HCT116 (cell line): ENCODE data around the gene PTPN1. TPM values are rescaled to one million over a fixed set of nuclear protein-coding genes. Genes with fewer than 3 reads are reported as not detected.
A peak's percentile ranks its signal among the peaks of the same experiment; 100 is the strongest.

Source experiments
- ATAC-seq: fragments of 200-7000 bp; cut with Tn5 transposase; 2 replicates; pipeline ENCODE4 v1.9.1; 2020; ENCODE audit warnings: mild to moderate bottlenecking, moderate library complexity
- BruUV-seq: library from RNA; stranded (reverse); fragments of 400-500 nt; replicated peaks from 2 replicates; lab custom pipeline; 2021; lab: Mats Ljungman, UMichigan
- CTCF ChIA-PET: fragments of 300-600 bp; sonication (Branson Sonifier 250); formaldehyde crosslinking; loops from one replicate; lab custom pipeline; 2021; ENCODE audit warnings: antibody characterized with exemption; lab: Charles Lee
- POLR2A ChIA-PET: fragments of 300-600, 350-600 bp; sonication (Branson Sonifier 250); formaldehyde crosslinking; loops from one replicate; lab custom pipeline; 2021; ENCODE audit warnings: antibody characterized with exemption; lab: Charles Lee
- RAD21 ChIA-PET, 2 experiments: fragments of 300-600 bp; sonication (Branson Sonifier 250); formaldehyde crosslinking; loops; one replicate each; lab custom pipeline; 2023; ENCODE audit warnings: low total read pairs in 2 of 2; ENCODE audit not compliant: uncharacterized antibody in 2 of 2, unreplicated experiment in 2 of 2, low non-redundant PET in 1 of 2; lab: Charles Lee
- DNase-seq: peaks from one replicate; pipeline ENCODE4 v3.0.0-alpha.2; 2010; ENCODE audit warnings: low read depth, low spot score
- H2AFZ ChIP-seq: fragments of 200-600 bp; shearing (Covaris generic), sonication (generic); 2 replicates; pipeline ENCODE4 v1.6.1; 2017; ENCODE audit warnings: low read depth, mixed run types, mixed read lengths, antibody characterized with exemption, low read length; ENCODE audit not compliant: poor library complexity, severe bottlenecking
- H3K27ac ChIP-seq: 2 replicates; pipeline ENCODE4 v1.5.1; 2012; ENCODE audit warnings: low read depth, low read length
- H3K27me3 ChIP-seq: fragments of 200-600 bp; sonication (generic); 2 replicates; pipeline ENCODE4 v1.6.1; 2016; ENCODE audit warnings: mixed run types, low read length, mixed read lengths; ENCODE audit not compliant: insufficient read depth
- H3K36me3 ChIP-seq, 2 experiments: fragments of 200-500 bp in 1 of 2; fragments of 200-600 bp in 1 of 2; sonication (Bioruptor generic) in 1 of 2; sonication (generic) in 1 of 2; 2 replicates each; pipeline versions ENCODE4 v1.5.1 to v1.6.1; 2014 to 2016; ENCODE audit warnings: low read length in 2 of 2, inconsistent platforms in 1 of 2, mixed read lengths in 1 of 2, mixed run types in 1 of 2; ENCODE audit not compliant: insufficient read depth in 2 of 2, control insufficient read depth in 1 of 2
- H3K4me1 ChIP-seq, 2 experiments: fragments of 200-600 bp in 1 of 2; sonication (generic) in 1 of 2; 2 replicates each; pipeline versions ENCODE4 v1.5.1 to v1.6.1; 2012 to 2017; ENCODE audit warnings: low read length in 2 of 2, inconsistent platforms in 1 of 2, mild to moderate bottlenecking in 1 of 2, mixed read lengths in 1 of 2, mixed run types in 1 of 2, moderate library complexity in 1 of 2; ENCODE audit not compliant: insufficient read depth in 2 of 2, control insufficient read depth in 1 of 2
- H3K4me2 ChIP-seq: fragments of 200-600 bp; sonication (generic); 2 replicates; pipeline ENCODE4 v1.6.1; 2017; ENCODE audit warnings: mixed run types, low read length, mixed read lengths
- H3K4me3 ChIP-seq, 2 experiments: fragments of 200-600 bp in 1 of 2; sonication (generic) in 1 of 2; replicated peaks in 1 of 2; 2 replicates each; pipeline ENCODE4 v1.5.1; 2011 to 2016; ENCODE audit warnings: low read length in 2 of 2, control low read depth in 1 of 2, low read depth in 1 of 2, mild to moderate bottlenecking in 1 of 2, mixed read lengths in 1 of 2, mixed run types in 1 of 2
- H3K79me2 ChIP-seq: fragments of 200-600 bp; sonication (generic); 2 replicates; pipeline ENCODE4 v1.6.1; 2017; ENCODE audit warnings: mild to moderate bottlenecking, mixed run types, low read length, moderate library complexity, mixed read lengths; ENCODE audit not compliant: insufficient read depth
- H3K9ac ChIP-seq: fragments of 200-600 bp; sonication (generic); 2 replicates; pipeline ENCODE4 v1.6.1; 2016; ENCODE audit warnings: low read length, mixed read lengths
- H3K9me2 ChIP-seq: fragments of 200-600 bp; sonication (generic), shearing (Covaris generic); 2 replicates; pipeline ENCODE4 v1.6.1; 2017; ENCODE audit warnings: mixed run types, mild to moderate bottlenecking, moderate library complexity; ENCODE audit not compliant: insufficient read depth
- H3K9me3 ChIP-seq, 2 experiments: fragments of 200-500 bp in 1 of 2; fragments of 200-600 bp in 1 of 2; sonication (Bioruptor generic) in 1 of 2; sonication (generic) in 1 of 2; 2 replicates each; pipeline ENCODE4 v1.6.1; 2014 to 2017; ENCODE audit warnings: low read length in 2 of 2, mixed read lengths in 2 of 2, inconsistent platforms in 1 of 2, low read depth in 1 of 2, mild to moderate bottlenecking in 1 of 2, mixed run types in 1 of 2, moderate library complexity in 1 of 2; ENCODE audit not compliant: control insufficient read depth in 1 of 2, insufficient read depth in 1 of 2
- H4K20me1 ChIP-seq: fragments of 200-600 bp; sonication (generic), shearing (Covaris generic); 2 replicates; pipeline ENCODE4 v1.6.1; 2017; ENCODE audit warnings: mixed run types, mild to moderate bottlenecking, moderate library complexity; ENCODE audit not compliant: insufficient read depth
- CTCF ChIP-seq, 3 experiments: fragments of 200-600 bp in 1 of 3; sonication (generic) in 1 of 3; IDR thresholded peaks in 2 of 3; conservative IDR thresholded peaks in 1 of 3; 2 replicates each; pipeline ENCODE4 v1.5.1; 2012 to 2017; ENCODE audit warnings: low read depth in 2 of 3, low read length in 2 of 3, antibody characterized with exemption in 1 of 3, borderline replicate concordance in 1 of 3, control low read depth in 1 of 3, mild to moderate bottlenecking in 1 of 3, mixed read lengths in 1 of 3, mixed run types in 1 of 3, moderate library complexity in 1 of 3; ENCODE audit not compliant: insufficient read depth in 1 of 3
- POLR2A ChIP-seq: IDR thresholded peaks from 2 replicates; pipeline ENCODE4 v1.7.0; 2011; ENCODE audit warnings: borderline replicate concordance; ENCODE audit not compliant: insufficient read depth, insufficient read length; ENCODE audit errors: extremely low read depth
- RAD21 ChIP-seq: IDR thresholded peaks from 2 replicates; pipeline ENCODE4 v1.6.1; 2012; ENCODE audit warnings: low read depth, mild to moderate bottlenecking
- ZNF274 ChIP-seq: fragments of 200-500 bp; sonication (Bioruptor generic); IDR thresholded peaks from 2 replicates; pipeline ENCODE4 v1.6.1; 2014; ENCODE audit warnings: mild to moderate bottlenecking, low read depth, low read length, inconsistent platforms
- intact Hi-C: fragments of 100-400 bp; cut with micrococcal nuclease; formaldehyde crosslinking; loops from 2 replicates; pipeline ENCODE4 v1.10.0; 2022
- total RNA-seq: library from RNA; stranded (reverse); gene quantifications from one replicate; pipeline ENCODE4 v1.2.1, GENCODE V29; 2021; ENCODE audit not compliant: unreplicated experiment

Gene PTPN1
- total RNA-seq, 1 experiment from 2014 or later = 47.5 TPM

GRCh38 chr20:50575865-50576720 is 65.9 kb downstream of the PTPN1 start:
- ChIA-PET CTCF (interaction anchor here (0.6 to 2.5 kb wide), 16 partner anchors 9 to 390 kb away, joined by 3 to 9 read pairs (median 4); partner anchors contain the start of gene PTPN1), RAD21 (interaction anchor here (0.8 to 1.3 kb wide), 2 partner anchors 97 to 111 kb away, joined by 3 read pairs; no protein-coding TSS in a partner anchor), POLR2A (no interaction called here)
- ATAC-seq (peak; percentile 92), DNase-seq (peak; percentile 22)
- H3K9ac ChIP-seq = no peak overlapping the region
- H3K9me2 ChIP-seq = no peaks in the 10 kb centered on the region
- H4K20me1 ChIP-seq = no peaks in the 10 kb centered on the region
- H3K4me3 ChIP-seq = no peak overlapping the region
- H3K9me3 ChIP-seq = no peaks in the 10 kb centered on the region
- TF ChIP-seq RAD21 = peak; percentile 85
- TF ChIP-seq POLR2A = no peak
- no peak for TF ChIP-seq ZNF274
- peak; percentile 69 to 82 (median 78) for TF ChIP-seq CTCF (IDR thresholded peaks at IDR 0.05 in 2 of 3, conservative IDR thresholded peaks at IDR 0.05 in 1 of 3; ENCODE audit: borderline replicate concordance in 1 of 3, insufficient read depth in 1 of 3, low read depth in 2 of 3, low read length in 2 of 3)
- H2AFZ ChIP-seq = no peak overlapping the region
- H3K79me2 ChIP-seq = peaks cover 35% of the 10 kb centered on the region
- H3K4me2 ChIP-seq = no peak overlapping the region
- peaks cover 23 to 54% of the 10 kb centered on the region in 2 experiments for H3K36me3 ChIP-seq
- H3K27ac ChIP-seq = no peak overlapping the region
- peaks cover 6 to 18% of the 10 kb centered on the region in 2 experiments; a peak in 2 of 4 replicates for H3K4me1 ChIP-seq
- intact Hi-C loops = loop anchor here (1.0 to 10.0 kb wide), 5 partner anchors 72 to 601 kb away; no protein-coding TSS in a partner anchor
- no TSS peak for BruUV-seq
- no peaks in the 10 kb centered on the region for H3K27me3 ChIP-seq
